Raji (cell line): Measurements from ENCODE around the gene BOD1.

Source experiments
- POLR2A ChIP-seq: IDR thresholded peaks from 2 replicates; pipeline ENCODE4 v1.6.1; 2011; ENCODE audit warnings: low read depth, low read length, control low read depth; ENCODE audit not compliant: insufficient read depth

The BOD1 gene

DNA sequence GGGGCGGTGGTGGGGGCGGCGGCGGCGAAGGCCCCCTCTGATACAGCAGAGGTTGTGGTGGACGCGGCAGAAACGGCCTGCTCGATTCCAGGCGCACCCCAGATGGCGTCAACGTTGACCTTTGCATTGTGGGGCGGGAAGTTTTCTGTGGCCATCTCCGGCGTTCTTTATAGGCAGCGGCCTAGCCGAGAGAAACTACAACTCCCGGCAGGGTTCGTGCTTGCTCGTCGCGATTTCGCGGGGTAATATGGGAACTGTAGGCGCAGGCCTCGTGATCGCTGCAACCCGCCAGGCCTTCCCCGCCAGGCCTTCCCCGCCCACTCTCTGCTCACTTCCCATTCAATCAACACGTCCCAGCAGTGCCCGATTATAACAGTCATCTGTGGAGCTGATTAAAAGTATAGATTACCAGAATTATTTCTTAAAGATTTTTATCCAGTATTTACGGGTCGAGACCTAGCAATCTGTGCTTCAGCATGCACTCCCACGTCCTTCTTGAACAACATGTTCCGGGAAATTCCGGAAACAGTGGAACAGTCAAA, at the start of gene BOD1:
BOD1 (minus strand) TSS at position 74 of the 542 bp plus-strand sequence. CDS start 214 bp downstream, outside the sequence.
- peak; percentile 47 for TF ChIP-seq POLR2A

DNA sequence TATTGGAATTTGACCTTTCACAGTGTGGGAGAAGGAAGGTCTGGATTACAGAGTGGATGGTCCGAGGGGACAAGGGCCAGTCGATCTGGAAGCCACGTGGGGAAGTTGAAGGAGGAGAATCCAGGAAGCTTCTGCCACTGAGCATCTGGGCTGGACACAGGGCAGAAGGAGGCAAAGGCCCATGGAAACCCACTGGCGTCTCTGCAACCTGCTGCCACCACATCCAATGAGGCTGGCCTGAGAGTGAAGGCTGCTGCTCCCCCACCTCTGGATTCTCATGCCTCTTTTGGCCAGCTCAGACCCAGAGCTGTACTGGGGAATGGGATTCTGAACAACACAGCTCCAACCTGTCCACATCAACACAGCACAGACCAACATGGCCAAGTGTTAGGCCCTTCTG, 48.9 kb upstream of the BOD1 start:
- no peak for TF ChIP-seq POLR2A

DNA sequence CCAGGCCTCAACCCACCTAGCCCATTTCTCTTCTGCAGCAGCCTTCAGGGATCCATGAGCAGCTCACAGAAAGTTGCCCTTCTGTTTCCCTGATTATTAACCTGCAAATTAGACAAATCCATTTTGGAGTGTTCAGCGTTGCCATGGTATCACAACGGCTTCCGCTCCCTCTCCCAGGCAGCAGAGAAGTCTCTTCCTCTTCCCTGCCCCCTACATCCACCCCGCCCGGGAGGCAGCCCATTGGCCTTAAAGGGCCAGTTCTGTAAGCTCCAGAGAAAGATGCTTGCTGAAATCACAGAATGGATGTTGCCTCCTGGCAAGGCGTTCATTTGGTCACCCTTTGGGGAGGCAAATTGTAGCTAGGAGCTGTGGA, 47.7 kb upstream of the BOD1 start:
- no peak for TF ChIP-seq POLR2A

DNA sequence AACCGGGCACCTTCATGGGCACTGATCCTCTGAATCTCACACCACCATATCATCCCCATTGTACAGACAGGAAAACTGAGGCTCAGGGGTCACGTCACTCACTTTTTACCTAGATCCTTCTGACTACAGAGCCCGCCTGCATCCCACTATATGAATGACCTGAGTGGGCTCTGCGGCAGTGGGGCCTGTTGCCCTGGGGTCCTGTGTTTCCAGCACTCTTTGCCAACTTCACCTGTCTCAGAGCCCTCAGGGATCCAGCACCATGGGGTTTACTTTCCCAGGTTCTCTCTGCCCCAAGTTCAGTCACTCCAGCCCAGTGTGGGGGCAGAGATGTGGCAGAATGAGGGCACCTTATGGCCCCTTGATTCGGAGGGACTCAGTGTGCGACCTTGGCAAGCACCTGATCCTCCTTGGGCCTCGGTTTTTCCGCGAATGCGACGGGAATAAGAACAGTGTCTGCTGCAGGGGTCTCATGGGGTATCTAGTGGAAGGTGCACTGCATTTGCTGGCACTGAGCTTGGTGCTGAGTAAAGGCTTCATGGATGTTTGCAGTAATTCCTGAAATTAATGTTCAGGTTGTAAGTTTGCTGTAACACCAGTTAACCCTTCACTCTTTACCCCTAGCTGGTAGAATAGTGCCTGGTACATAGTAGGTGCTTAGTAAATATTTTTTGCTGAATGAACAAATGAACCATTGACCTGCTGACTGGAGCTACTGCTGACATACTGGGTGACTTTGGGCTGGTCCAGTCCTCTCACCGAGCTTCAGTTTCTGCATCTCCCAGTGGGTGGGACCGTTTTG, 47.1 kb upstream of the BOD1 start:
- TF ChIP-seq POLR2A = no peak

DNA sequence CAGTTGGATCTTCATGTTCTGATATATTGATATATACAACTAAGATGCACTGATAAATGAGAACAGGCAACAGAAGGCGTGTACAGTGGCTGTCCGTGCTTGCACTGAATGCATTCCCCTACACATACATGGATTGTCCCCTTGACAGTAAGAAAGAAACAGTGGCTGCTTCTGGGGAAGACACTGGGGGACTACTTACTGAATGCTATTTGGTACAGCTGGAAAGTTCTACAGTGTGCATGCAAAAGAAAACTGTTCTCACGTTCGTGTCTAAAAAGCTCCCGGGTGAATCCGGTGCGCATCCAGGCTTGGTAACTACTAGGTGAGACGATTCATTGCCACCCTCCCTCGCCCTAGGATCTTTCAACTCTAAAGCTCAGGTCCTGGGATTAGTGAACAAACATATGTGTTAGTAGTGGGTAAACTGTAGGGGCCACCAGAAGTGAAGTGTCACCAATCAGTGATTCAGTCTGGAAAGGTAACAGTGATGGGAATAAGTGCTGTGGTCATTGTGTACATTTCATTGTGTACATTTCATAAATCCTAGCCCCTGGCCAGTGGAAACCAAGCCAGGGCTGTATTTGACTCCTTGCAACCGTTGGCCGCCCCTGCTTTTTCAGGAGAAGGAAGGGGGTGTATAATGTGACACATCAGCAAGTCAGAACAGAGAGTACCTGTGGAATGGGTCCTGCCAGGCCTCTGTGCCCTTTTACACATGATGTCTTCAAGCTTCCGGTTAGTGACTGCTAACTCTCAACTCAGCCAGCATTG, 46.3 kb upstream of the BOD1 start:
- TF ChIP-seq POLR2A = no peak

DNA sequence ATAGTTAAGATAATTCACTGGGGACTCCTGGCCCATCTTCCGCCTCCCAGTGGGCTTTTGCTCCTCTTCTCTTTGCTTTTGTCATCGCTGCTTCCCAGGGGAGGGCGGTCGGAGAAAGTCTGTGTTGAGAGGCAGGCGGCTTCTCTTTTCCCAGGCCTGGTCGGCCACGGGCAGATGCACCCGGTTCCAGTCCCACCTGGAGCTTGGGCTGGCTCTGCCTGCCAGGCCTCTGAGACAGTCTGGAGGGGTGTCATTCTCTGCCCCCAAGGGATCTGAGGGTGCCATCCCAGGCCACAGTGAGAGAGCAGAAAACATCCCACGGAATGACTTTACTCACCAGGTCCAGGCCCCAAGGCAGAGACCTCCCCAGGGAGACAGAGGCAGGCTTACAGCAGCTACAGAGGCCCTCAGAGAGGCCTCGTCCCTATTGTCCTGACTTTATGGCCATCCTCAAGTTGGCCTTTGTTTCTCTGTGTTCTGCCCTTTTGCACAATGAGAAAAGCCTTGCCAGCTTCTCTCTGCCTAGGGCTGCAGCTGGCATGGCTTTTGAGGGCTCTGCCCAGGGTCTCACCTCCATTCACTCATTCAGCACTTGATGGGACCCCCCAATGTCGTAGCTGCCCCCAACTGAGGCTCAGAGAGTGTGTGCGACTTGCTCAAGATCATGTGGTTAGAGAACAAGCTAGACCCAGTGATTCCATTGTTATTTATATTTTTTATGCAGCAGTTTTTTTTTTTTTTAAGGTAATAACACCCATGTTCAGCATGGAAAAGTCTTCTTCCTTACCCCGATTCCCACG, 44.2 kb upstream of the BOD1 start:
- no peak for TF ChIP-seq POLR2A

DNA sequence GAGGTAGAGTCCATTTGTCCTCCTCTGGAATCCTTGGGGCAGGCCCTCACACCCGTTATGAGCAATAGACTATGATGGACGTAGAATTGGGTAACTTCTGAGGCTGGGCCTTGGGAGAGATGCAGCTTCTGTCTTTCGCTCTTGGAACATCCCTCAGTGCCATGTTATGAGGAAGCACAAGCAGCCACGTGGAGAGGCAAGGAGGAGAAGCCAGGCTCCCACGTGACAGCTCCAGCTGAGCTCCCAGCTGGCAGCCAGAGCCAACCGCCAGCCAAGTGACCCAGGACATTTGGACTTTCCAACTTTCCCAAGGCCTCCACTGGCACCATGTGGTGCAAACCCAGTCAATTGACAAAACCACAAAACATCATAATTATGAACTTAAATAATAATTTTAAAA, 43.0 kb upstream of the BOD1 start:
- TF ChIP-seq POLR2A = no peak

DNA sequence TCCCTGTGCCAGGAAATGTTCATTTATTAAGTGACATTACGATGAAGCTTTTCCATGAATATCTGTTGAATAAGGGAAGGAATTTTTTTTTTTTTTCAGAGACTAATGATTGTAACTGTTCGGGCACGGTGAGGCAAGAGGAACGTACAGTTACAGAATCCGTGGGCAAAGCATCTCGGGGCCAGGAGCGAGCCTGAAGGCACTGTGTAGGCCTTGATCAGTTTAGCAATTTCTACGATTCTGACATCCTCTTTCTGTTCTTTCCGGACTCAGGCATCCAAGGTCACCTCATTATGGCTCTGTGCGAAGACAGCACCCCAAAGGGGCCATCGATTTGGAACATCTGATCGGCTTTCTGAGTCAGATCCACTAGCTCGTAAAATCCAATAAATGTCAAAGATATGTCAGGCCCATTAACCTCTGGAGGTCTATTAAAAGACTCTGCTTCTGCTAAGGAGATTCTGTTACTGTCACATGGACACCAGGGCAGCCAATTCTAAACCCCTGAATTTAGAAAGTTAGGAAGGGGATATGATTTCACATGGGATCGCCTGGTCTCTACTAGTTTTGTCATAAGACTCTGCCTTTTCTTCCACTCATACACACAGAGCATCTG, 41.4 kb upstream of the BOD1 start:
- TF ChIP-seq POLR2A = no peak

DNA sequence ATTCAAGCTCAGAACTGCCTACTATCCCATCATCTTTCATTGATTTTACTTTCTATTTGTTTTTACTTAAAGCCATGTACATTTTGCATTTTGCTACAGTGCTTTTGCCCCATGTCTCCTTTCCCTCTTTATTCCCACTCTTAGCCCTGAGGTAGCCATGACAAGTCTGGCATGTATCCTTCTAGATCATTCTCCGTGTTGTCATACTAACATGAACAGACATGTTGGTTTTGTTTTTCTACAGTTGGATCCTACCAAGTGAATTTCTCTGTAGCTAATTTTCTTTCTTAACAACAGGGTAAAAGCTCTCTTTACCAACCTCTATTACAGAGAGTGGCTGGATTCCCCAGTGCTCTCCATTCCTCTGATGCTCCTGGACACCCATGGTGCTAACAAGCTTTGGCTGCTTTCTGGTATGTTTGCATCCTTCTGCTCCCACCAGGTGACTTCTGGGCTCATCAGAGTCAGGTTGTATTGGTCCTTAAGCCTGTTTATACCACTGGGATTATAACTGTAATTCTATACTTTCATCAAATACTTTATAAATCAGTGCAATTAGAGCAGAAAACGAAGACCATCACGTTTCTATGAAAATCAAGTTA, 38.8 kb upstream of the BOD1 start:
- no peak for TF ChIP-seq POLR2A

DNA sequence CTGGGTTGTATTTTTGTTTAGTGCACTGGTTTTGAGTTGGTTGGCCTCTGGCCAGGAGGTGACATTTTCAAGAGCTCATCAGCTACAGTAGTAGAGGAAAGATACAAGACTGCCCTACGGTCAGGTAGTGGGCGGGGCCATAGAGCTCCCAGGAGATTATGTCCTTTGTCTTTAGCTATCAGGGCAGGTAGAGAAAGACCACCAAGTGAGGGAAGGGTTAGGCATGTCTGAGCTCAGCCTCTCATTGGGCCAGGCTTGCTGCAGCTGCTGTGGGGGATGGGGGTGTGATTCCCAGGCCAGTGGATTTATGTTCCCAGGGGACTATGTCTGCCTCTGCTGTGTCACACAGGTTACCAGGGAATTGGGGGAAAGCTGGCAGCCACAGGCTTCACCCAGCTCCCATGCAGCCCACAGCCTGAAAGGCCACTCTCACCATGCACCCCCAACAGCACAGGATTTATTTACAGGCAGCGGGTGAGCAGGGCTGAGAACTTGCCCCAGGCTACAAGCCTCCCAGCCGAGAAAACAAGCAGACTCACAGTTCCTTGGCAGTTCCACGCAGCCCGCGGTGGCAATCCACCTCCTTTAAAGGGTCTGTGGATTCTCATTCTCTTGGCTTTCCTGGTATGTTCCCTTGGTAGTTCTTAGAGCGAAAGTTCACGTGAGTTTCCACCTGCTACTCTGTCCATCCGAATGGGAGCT, 37.5 kb upstream of the BOD1 start:
- no peak for TF ChIP-seq POLR2A

DNA sequence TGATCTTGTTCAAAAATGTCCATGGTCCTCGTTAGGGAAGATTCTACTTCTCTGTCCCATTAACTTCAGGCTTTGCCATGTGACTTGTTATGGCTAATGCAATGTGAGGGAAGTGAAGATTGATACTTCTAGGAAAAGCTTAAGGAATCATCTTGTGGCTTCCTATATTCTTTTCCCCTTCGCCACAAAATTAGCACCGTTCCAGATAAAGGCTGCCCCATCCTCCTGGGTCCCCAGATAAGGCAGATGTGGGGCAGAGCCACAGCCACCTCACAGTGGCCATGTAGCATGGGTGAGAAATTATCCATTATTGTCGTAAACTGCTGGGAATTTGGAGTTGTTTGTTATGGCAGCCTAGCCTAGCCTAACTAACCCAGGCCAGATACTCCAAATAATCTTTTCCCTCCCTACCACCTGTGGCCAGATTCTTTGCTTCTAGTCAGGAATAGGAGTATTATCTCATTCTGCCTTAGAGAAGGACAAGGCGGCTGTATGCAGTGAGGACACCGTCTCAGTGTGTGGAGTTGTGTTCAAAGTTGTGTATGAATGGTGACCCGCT, 31.9 kb upstream of the BOD1 start:
- TF ChIP-seq POLR2A = no peak

DNA sequence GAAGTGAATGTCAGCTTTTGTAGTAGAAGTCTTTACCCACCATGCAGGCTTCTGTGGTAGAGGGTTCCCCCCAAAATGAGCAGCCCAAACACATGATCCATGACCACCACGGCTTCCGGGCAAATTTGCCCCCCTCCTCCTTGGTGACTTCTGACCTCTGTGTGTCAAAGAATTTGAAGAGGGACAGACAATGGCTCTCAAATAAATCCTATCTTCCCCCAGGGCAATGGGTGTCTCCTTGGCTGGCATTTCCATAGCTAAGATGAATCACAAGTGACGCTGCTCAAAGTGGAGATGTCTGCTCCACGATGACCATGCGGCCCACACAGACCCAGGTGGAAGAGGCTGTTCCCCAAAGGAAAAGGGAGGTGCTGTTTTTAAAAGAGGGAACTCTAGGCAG, 30.2 kb upstream of the BOD1 start:
- TF ChIP-seq POLR2A = no peak

DNA sequence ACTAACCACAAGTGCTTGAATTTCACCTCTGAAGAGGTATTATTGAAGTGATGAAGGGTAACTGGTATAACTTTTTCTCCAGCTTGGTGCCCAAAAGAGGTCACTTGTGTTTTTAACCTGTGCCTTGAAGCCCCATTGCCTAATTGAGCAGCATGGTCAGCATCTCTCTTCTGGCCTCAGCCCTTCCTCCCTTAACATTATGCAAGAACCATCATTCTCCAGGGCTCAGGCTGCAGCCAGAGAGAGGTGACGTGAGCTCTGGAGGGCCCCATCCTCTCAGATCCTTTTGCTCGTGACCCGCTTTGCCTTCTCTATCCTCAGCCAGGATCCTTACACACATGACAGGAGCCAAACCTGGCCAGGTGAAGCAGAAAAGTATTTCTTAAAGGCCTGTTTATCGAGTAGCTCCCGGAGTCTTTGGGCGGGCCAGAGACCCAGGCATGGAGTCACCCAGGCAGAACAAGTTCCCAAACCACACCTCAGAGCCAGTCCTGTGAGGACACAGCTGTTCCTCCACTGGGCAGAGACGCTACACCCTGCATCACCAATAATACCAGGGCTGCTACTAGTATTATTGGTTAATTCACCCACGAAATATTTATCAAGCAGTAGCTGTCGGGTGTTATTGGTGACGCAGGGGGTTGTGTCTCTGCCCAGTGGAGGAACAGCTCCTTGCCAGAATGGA, 29.6 kb upstream of the BOD1 start:
- TF ChIP-seq POLR2A = no peak
